HFF-Myc (cell line): ENCODE data around the gene SNW1.
"Not testable (repeated sequence)": the region's sequence is repeated elsewhere in the genome, so short reads cannot be mapped to it uniquely, and the experiment has no call there.

Experiments
- DNase-seq: peaks from one replicate; pipeline ENCODE4 v3.0.0-alpha.2; 2011; ENCODE audit warnings: low read depth; ENCODE audit errors: extremely low read depth
- H3K4me3 ChIP-seq: replicated peaks from 2 replicates; pipeline ENCODE4 v1.5.1; 2011; ENCODE audit warnings: low read depth, mild to moderate bottlenecking, control low read depth, low read length
- TF ChIP-seq, protein P1 (sequence below): IDR thresholded peaks from 2 replicates; pipeline ENCODE4 v1.5.1; 2012; ENCODE audit warnings: mild to moderate bottlenecking, low read depth, low read length, control low read depth; ENCODE audit errors: missing control alignments

The SNW1 gene

DNA sequence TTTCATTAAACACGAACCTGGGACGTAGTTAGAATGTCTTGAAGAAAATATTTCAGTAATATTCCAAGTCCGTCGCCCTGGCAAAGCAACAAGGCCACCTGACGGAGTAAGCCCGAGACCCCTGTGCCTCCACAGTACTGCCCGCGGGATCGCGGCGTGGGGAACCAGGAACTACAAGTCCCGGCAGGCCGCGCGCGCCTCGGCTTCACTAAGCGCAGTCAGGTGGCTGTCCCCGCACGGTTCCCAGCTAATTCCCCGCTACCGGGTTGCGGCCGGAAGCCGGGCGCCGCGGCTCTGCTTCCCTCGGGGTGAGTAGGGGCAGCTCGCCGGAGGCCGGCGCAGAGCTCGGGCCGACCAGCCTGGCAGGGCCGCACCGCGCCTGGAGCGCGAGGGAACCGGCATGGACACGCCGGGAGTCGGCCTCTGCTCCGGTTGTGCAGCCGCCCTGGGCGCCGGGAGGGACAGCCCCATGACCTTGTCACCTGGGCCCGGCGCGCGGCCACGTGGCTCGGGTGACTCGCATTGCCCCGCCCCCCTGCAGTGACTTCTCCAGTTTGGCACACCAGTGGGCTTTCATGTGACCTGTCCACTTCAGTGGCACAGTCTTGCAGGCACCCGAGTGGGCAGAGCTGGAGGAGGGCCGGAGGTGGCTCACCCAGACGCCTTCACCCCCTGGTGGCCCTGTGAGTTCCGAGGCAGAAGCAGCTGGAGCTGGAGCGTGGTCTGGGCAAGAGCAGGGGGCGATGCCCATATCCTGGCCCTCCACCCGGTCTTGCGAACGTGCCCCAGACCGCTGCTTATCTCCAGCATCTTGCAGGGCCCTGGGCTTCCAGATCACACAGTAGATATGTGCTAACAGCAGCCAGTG lies 39.1 kb upstream of the SNW1 start, which contains the start of gene ADCK1:
Gene ADCK1 (plus strand): TSS at position 247 of the 868 bp plus-strand sequence. CDS start 18,870 bp downstream, outside the sequence.
- DNase-seq, result peak; percentile 29
- peak within 1 kb of the TSS; percentile 59 for H3K4me3 ChIP-seq
- TF ChIP-seq, protein P1, sequence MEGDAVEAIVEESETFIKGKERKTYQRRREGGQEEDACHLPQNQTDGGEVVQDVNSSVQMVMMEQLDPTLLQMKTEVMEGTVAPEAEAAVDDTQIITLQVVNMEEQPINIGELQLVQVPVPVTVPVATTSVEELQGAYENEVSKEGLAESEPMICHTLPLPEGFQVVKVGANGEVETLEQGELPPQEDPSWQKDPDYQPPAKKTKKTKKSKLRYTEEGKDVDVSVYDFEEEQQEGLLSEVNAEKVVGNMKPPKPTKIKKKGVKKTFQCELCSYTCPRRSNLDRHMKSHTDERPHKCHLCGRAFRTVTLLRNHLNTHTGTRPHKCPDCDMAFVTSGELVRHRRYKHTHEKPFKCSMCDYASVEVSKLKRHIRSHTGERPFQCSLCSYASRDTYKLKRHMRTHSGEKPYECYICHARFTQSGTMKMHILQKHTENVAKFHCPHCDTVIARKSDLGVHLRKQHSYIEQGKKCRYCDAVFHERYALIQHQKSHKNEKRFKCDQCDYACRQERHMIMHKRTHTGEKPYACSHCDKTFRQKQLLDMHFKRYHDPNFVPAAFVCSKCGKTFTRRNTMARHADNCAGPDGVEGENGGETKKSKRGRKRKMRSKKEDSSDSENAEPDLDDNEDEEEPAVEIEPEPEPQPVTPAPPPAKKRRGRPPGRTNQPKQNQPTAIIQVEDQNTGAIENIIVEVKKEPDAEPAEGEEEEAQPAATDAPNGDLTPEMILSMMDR, result peak; percentile 30

DNA sequence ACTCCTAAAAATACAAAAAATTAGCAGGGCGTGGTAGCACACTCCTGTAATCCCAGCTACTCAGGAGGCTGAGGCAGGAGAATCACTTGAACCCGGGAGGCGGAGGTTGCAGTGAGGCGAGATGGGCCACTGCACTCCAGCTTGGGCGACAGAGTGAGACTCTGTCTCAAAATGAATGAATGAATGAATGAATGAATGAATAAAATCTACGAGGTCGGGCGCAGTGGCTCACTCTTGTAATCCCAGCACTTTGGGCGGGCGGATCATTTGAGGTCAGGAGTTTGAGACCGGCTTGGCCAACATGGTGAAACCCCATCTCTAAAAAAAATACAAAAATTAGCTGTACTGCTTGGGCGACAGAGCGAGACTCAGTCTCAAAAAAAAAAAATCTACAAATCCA lies 38.5 kb upstream of the SNW1 start:
- peak overlapping the region; percentile 59 for H3K4me3 ChIP-seq
- not testable (repeated sequence) for DNase-seq

DNA sequence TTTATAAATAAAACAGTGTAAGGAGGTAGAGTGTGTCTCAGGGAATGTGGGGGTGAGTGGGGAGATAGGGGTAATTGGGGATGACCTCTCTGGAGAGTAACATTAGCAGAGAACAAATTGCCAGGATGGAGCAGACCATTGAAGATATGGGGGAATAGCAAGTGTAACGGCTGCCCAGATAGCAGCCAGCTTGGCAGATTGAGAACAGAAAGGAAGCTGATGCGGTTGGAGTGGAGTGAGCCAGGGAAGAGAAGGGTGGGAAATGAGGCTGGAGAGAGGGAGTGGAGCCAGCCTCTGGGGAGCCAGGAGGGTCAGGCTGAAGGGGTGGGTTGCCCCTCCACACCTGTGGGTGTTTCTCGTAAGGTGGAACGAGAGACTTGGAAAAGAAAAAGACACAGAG lies 33.4 kb upstream of the SNW1 start:
- DNase-seq, result no peak
- no peak overlapping the region for H3K4me3 ChIP-seq
- TF ChIP-seq, protein P1, result no peak

DNA sequence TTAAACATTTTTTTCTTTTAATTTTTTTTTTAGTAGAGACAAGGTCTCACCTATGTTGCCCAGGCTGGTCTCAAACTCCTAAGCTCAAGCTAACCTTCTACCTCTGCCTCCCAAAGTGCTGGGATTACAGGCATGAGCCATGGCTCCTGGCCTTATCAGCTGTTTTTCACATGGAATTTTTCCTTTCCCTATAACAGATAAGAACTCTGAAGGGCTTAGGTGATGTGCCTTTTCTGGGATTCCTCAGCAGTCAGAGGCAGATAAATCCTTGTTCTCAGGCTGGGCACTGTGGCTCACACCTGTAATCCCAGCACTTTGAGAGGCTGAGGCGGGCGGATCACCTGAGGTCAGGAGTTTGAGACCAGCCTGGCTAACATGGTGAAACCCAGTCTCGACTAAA lies 32.3 kb upstream of the SNW1 start:
- DNase-seq, H3K4me3 ChIP-seq: not testable (repeated sequence)

DNA sequence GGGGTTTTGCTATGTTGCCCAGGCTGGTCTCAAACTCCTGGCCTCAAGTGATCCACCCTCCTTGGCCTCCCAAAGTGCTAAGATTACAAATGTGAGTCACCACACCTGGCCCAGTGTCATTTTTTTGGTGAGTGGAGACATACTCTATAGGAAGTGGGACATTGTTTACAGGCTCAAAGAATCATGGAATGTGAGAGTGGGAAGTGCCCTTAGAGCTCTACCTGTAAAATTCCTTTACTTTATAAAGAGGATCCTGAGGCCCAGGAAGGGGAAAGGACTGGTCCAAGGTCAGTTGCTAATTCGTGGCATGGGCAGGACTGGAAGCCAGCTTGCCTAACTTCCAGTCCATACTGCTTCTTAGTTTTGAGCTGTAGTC lies 30.3 kb upstream of the SNW1 start:
- no peak overlapping the region for H3K4me3 ChIP-seq
- TF ChIP-seq, protein P1, result no peak

DNA sequence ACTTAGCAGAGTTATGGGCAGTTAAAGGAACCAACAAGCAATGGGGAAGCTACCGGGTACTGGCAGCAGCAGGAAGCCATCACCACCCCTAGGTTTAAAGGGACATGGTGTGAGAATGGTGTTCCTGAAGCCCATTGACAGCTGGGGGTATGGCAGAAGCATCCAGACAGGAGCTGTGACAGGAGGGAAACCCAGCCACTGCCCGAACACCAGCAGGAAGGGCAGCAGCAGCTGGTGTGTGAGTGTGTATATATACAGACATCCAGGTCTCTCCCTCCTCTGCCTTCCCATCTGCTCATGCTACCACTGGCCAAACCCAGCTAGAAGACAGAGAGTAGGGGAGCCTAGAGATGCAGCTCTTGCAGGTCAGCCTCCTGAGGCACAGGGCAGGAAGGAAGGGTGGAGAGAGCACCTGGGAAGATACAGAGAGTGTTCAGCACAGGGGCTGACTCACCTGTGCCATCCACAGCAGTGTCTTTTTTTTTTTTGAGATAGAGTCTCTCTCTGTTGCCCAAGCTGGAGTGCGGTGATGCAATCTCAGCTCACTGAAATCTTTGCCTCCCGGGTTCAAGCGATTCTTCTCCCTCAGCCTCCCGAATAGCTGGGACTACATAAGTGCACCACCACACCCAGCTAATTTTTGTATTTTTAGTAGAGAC lies 29.7 kb upstream of the SNW1 start:
- H3K4me3 ChIP-seq, result no peak overlapping the region
- TF ChIP-seq, protein P1, result no peak
- DNase-seq, result no peak

More for the DNA sequence above, 30.3 kb upstream of the SNW1 start:
- DNase-seq, result no peak

DNA sequence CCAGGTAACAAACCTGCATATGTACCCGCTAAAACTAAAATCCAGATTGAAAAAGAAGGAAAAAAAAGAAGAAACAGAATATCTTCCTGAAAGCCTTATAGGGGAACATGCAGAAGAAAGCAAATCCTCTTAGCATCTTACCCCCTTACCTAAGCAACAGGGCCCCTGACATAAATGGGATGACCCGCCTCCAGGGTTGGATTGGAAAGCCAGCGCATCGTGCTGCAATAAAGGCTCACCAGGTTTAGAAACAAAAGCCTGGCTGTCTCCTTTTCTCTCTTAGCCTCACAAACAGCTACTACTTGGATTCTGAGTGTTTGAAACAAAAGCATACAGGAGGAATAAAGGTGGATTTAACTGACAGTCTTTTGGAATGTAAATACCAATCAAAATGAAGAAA lies 25.2 kb upstream of the SNW1 start:
- DNase-seq, result no peak
- TF ChIP-seq, protein P1, result no peak

DNA sequence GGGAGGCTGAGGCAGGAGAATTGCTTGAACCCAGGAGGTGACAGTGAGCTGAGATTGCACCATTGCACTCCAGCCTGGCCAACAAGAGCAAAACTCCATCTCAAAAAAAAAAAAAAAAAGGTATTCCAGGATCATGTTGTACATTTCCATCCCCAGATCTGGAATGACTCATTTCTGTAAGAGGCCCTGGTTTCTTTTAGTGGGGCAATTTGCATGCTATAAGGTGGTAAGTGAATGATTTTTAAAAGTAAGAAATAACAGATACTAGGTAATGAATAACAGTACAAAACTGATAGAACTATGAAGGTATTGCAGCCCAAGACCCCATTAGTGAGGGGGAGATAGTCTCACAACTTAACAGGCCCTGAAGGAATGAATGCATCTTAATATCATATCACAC lies 21.2 kb upstream of the SNW1 start:
- no peak overlapping the region for H3K4me3 ChIP-seq
- TF ChIP-seq, protein P1, result no peak
- DNase-seq, result no peak

More for the DNA sequence above, 25.2 kb upstream of the SNW1 start:
- H3K4me3 ChIP-seq, result no peak overlapping the region

DNA sequence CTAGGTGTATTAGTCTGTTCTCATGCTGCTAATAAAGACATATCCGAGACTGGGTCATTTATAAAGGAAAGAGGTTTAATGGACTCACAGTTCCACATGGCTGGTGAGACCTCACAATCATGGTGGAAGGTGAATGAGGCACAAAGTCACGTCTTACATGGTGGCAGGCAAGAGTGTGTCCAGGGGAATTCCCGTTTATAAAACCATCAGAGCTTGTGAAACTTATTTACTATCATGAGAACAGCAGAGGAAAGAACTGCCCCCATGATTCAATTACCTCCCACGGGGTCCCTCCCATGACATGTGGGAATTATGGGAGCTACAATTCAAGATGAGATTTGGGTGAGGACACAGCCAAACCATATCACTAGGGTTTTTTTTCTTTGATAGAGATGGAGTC lies 13.0 kb upstream of the SNW1 start:
- H3K4me3 ChIP-seq, DNase-seq: not testable (repeated sequence)

DNA sequence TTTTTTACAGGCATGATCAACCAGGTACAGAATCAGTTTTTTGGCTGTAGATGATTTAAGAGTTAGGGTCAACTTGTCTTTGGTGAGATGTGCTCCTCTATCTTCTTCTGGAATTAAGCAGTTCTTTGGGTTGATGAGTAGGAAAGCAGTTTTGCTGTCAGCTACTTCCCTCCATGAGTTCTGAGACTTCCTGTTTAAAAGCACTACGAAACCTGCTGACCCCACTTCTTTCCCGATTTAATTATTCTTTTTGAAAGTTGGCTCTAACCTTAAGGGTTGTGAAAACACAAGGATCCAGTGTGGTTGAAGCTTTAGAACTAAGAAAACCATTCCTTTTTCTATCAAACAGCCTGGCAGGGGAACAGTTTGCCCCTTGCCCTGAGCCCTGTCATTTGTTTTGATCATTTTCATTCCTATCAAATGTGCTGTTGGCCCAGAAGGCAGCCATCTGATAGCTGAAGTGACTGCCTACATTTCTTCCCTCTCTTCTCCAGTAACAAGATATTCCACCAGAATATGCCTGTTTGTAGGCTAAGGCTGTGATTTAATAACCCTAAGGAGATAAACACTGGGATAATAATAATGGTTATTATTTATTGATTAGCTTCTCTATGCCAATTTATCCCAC lies 7.6 kb upstream of the SNW1 start:
- DNase-seq, result not testable (repeated sequence)

More for the DNA sequence above, 7.6 kb upstream of the SNW1 start:
- not testable (repeated sequence) for H3K4me3 ChIP-seq
